Measurements from ENCODE around the gene BHLHA15.

The BHLHA15 gene

GRCh38 chr7:98211221-98211675, at the start of gene BHLHA15:
TSS of gene BHLHA15 (plus strand) at chr7:98211439. CDS start at chr7:98212310, 871 bp downstream.
- peak; percentile 36 for DNase-seq

DNA sequence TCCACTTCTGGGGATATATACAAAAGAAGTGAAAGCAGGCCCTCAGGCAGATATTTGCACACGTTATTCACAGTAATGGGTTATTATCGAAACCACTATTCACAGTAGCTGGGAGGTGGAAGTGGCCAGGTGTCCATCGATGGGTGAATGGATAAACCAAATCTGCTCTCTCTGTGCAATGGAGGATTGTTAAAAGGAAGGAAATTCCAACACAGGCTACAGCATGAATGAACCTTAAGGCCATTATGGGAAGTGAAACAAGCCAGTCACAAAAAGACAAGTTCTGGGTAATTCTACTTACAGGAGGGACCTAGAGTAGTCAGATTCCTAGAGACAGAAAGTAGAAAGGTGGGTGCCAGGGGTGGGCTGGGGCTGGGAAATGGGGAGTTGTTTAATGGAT, 48.5 kb upstream of the BHLHA15 start:
- DNase-seq: no peak

GRCh38 chr7:98163269-98163668, 48.0 kb upstream of the BHLHA15 start:
- DNase-seq: no peak

DNA sequence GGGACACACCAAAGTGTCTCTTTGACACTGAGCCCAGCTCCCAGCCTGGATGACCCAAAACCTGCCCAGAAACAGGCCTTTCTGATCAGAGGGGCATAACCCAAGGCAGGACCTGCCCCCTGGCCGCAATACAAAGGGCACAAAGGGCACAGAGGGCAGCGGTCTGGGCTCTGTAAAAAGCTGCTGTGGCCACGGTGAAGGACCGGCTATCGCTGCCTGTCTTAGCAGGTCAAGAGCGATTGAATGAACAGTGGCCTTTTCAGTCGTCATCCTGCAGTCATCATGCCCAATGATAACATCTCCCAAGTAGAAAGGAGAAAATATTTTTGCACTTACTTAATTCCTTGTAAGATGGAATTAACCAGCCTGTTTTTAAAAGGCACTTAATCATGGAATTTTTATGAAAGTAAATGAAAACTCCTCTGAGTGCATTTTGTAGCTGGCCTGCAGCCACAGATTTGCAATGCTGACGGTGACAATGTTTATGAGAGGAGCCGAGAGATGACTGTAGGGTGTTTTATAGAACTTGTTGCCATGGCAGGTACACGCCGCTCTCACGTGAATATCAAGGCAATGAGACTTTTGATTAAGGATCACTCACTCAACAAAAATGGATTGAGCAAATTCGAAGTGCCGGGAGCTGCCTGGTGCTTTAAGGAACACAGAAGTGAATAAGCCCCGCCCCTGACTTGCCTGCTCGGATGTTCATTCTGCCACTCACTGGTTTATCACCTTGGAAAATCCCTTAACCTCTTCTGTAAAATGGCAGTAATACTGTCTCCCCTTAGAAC, 47.3 kb upstream of the BHLHA15 start:
- DNase-seq: no peak

DNA sequence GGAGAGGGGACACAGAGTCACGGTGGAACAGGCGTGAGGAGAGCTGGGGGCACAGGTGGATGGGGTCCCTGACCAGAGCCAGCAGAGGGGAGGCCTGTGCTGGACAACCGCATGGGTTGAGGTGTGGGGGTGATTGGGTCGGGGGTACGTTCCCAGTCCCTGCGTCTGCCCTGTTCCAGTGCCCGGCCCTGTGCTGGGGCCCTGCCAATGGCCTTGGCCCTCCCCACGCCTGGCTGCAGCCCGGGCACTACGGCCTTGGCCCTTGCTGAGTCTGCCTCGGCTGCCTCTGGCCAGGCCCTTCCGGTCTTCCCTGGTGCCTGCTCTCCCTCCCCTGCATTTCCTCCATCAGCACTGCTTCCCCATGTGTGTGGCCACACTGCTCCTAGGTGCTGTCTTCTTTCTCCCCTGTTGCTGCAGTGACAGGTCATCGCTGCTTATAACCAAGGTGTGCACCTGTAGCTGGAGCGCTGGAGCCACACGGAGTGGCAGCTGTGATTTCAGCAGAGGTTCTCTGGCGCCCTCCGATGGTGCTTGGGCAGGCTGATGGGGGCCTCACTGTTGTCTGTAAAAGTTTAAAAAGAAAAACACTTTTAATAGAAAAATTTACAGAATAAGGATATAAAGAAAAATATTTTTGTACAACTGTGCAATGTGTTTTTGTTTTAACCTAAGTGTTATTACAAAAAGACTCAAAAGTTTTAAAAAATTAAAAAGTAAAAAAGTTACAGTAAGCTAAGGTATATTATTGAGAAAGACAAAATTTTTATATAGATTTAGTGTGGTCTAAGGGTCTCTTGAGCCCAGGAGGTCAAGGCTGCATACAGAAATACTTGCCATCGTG, 45.2 kb upstream of the BHLHA15 start:
- peak; percentile 51 for DNase-seq

GRCh38 chr7:98166668-98166970, 44.6 kb upstream of the BHLHA15 start:
- no peak for DNase-seq

GRCh38 chr7:98167653-98168052, 43.6 kb upstream of the BHLHA15 start:
- no peak for DNase-seq

DNA sequence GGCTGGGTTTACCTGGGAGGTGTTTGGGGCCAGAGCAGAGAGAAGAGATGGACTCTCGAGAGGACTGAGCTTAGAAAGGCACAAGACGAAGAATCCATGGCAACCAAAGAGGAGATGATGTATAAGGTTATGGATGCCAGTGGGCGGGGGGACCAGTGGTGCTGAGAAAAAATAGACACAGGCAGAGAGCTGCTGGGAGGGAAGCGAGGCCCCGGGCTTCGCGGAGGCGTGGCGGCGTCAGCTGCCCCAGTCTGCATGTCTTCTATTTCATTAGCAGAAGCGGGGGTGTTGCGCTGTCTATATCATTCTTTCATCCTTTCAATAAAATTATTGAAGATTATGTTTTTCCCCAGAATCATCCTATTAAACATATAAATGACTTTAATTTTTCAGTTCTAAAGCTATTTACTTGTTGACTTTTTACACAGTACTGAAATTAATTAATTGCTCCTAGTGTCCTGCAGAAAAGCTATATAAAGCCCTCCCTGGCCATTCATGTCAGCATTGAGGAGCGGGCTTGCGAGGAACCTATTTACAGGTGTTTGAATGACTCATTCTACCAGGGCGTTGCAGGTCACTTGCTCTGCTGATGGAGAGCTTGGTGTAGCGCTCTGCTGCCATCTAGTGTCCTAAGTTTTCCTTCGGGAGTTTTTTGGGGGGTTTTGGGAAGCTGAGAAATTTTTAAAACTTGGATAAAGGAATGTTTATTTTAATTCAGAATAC, 42.9 kb upstream of the BHLHA15 start:
- peak; percentile 77 for DNase-seq

DNA sequence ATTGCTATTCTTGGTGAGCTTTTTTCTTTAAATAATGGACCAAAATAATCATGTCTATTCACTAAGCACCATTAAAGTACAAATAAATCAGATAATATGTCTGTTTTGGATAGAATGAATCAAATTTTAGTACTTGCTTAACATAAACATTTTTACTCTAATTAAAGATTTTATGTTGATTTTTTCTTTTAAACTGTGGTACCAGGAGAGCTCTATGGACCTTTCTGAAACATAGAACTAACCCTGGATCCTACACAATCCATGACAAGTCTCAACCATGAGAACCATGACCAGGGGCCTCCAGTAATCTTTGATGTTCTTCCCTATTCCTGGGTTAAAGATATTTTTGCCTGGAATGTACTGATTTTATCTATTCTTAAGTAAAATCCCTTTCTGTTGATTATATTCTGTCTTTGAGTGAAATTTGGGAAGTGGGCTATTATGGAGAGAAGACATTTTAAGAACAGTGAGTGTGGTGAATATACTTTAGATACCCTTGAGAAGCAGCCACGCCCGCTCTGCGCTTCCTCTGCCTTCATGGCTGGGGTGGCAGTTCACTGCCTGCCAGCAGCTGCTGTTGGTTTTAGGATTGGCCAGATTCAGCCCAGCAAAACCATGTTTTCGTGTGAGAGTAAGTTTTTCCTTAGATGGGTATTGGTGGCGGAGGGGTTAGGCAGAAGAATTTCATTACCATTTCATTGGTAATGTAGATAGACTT, 42.2 kb upstream of the BHLHA15 start:
- no peak for DNase-seq

GRCh38 chr7:98170966-98171365, 40.3 kb upstream of the BHLHA15 start:
- no peak for DNase-seq

DNA sequence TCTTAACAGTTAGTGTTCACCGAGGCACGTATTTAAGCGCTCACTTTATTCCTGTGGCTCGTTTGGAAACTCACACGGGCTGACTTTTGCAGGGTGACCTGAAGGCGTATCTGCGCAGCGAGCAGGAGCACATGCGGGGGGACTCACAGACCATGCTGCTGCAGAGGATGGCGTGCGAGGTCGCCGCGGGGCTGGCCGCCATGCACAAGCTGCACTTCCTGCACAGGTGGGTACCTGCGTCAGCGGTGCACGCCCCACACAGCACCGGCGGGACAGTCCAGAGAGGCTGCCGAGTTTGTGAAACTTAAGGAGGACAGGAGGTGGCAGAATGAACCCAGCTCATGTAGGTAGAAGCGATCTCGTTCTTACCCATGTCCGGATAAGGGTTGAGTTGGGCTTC, 39.8 kb upstream of the BHLHA15 start:
- DNase-seq: no peak

GRCh38 chr7:98174334-98175259, 36.6 kb upstream of the BHLHA15 start:
- no peak for DNase-seq

- no peak for DNase-seq
Observed at GRCh38 chr7:98175260-98175940, 35.8 kb upstream of the BHLHA15 start.

GRCh38 chr7:98177553-98177952, 33.7 kb upstream of the BHLHA15 start:
- DNase-seq: no peak

GRCh38 chr7:98178321-98178720, 32.9 kb upstream of the BHLHA15 start:
- DNase-seq: no peak

GRCh38 chr7:98178762-98179490, 32.3 kb upstream of the BHLHA15 start:
- DNase-seq: no peak

GRCh38 chr7:98180751-98181150, 30.5 kb upstream of the BHLHA15 start:
- no peak for DNase-seq

DNA sequence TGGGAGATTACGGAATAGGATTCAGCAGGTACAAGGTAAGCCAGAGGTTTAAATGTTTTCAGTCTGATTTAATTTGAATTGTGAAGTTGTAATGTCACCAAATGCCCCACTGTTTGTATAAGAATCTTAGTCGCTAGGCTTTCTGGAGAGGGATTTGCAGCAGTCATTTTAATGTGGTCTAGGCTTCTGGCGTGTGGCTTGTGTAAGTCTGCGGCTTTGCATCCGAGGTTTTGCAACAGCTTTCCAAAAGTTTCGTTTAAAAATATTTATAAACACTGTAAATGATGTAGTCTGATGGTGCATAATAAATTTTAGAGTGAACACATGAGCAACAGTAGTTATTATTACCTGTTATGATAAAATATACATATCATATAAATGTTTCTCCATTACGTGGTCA, 26.1 kb upstream of the BHLHA15 start:
- DNase-seq: no peak

DNA sequence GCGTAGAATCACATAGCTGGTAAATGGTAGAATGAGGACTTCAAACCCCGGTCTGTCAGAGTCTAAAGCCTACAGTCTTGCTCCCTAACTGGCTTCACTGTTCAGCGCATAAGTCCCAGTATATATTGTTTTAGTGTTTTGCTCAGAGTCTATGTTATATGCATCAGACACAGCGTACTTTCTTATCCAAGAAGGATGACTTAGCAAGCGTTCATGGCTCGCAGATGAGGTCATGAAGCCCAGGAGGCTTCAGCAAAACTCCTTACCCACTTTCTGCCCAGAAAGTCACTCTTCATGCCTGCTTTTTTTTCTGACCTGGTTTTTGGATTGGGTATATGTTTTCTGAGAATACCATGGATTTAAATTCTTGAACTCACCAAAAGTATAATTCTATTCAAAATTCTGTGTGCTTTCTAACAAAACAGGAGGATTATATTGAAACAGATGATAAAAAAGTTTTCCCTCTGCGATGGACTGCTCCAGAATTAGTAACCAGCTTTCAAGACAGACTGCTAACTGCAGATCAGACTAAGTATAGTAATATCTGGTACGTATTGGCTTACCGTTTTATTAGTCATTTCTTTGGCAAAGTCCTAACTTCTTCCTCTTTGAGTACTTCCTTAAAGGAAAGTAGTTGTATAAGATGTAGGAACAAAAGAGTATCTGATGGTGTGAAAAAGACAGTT, 24.6 kb upstream of the BHLHA15 start:
- no peak for DNase-seq

- DNase-seq: no peak
Observed at GRCh38 chr7:98187138-98187502, 24.1 kb upstream of the BHLHA15 start.

All from CD4-positive, alpha-beta T cell treated with Interleukin-21 for 1 hour (primary cell).